Measurements from ENCODE around the gene RAB5B. TPM values are rescaled to one million over a fixed set of nuclear protein-coding genes. Genes with fewer than 3 reads are reported as not detected.
A peak's percentile ranks its signal among the peaks of the same experiment; 100 is the strongest.

RAB5B gene
- total and polyA plus RNA-seq, 4 donors: 58.4 to 126 (median 101) TPM

GRCh38 chr12:55935738-55936151 is 38.1 kb upstream of the RAB5B start:
- no peaks in the 10 kb centered on the region for H3K9me3 ChIP-seq (ENCODE audit: control insufficient read depth, low read length)
- DNase-seq (peak in 1 of 2 donors; percentile 87), ATAC-seq (ENCODE audit: low FRiP score) (peak; percentile 33)
- intact Hi-C loops (cut with DNase I): no loop called here
- peaks cover 2 to 4% of the 10 kb centered on the region in 2 donors for H3K4me1 ChIP-seq (ENCODE audit: control insufficient read depth in 1 of 2, insufficient read depth in 2 of 2, low read length in 2 of 2)
- H3K4me3 ChIP-seq (ENCODE audit: low read length in 2 of 2): no peak overlapping the region
- WGBS, 2 donors: 65% methylated on average over 26 of the region's 26 CpGs
- H3K27me3 ChIP-seq (ENCODE audit: control insufficient read depth in 1 of 2, insufficient read depth in 2 of 2, low read length in 1 of 2): no peaks in the 10 kb centered on the region
- no peak overlapping the region for H3K27ac ChIP-seq (ENCODE audit: low read depth in 1 of 2, low read length in 2 of 2)
- no peaks in the 10 kb centered on the region for H3K36me3 ChIP-seq (ENCODE audit: control insufficient read depth in 1 of 2, insufficient read depth in 2 of 2, low read length in 1 of 2)

GRCh38 chr12:55937981-55938380 is 35.9 kb upstream of the RAB5B start:
- Histone ChIP-seq H3K36me3 (ENCODE audit: control insufficient read depth in 1 of 2, insufficient read depth in 2 of 2, low read length in 1 of 2) (peaks cover 2 to 4% of the 10 kb centered on the region in 2 donors), H3K4me3 (ENCODE audit: low read length in 2 of 2) (no peak overlapping the region), H3K4me1 (ENCODE audit: control insufficient read depth in 1 of 2, insufficient read depth in 2 of 2, low read length in 2 of 2) (peaks cover 0 to 4% of the 10 kb centered on the region in 2 donors), H3K9me3 (ENCODE audit: control insufficient read depth, low read length) (no peaks in the 10 kb centered on the region), H3K27me3 (ENCODE audit: control insufficient read depth in 1 of 2, insufficient read depth in 2 of 2, low read length in 1 of 2) (no peaks in the 10 kb centered on the region), H3K27ac (ENCODE audit: low read depth in 1 of 2, low read length in 2 of 2) (no peak overlapping the region)
- ATAC-seq (ENCODE audit: low FRiP score) (no peak), DNase-seq (no peak)
- 86 to 87% methylated on average over 2 of the region's 2 CpGs for WGBS, 2 donors
- intact Hi-C loops (cut with DNase I): no loop called here

DNA sequence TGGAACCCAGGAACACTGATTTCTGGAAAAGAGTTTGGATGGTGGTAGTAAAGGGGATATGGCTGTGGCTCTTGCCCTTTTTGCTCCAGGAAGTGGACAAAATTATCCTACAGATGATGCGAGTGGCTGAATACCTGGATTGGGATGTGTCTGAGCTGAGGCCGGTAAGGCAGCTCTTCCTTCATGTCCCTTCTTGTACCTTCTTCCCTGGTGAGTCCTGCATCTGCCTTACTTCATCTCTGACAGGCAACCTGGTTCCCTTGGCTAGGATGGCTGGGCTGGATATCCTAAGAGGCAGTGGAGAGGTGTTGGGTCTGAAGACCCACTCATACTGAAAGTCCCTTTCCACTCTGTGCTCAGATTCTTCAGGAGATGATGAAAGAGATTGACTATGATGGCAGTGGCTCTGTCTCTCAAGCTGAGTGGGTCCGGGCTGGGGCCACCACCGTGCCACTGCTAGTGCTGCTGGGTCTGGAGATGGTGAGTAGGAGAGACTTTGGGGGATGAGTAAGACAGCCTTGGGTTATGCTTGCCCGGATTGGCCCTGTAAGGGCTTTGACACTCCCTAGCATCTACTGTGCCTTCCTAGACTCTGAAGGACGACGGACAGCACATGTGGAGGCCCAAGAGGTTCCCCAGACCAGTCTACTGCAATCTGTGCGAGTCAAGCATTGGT is 34.9 kb upstream of the RAB5B start:
- H3K27ac ChIP-seq (ENCODE audit: low read depth in 1 of 2, low read length in 2 of 2): no peak overlapping the region
- no peaks in the 10 kb centered on the region for H3K27me3 ChIP-seq (ENCODE audit: control insufficient read depth in 1 of 2, insufficient read depth in 2 of 2, low read length in 1 of 2)
- no peak overlapping the region for H3K4me3 ChIP-seq (ENCODE audit: low read length in 2 of 2)
- DNase-seq: peak in 1 of 2 donors; percentile 43
- no peak for ATAC-seq (ENCODE audit: low FRiP score)
- intact Hi-C loops (cut with DNase I): no loop called here
- no peaks in the 10 kb centered on the region for H3K4me1 ChIP-seq (ENCODE audit: control insufficient read depth in 1 of 2, insufficient read depth in 2 of 2, low read length in 2 of 2)
- WGBS, 2 donors: 87 to 90% methylated on average over 8 of the region's 8 CpGs
- peaks cover 2 to 4% of the 10 kb centered on the region in 2 donors for H3K36me3 ChIP-seq (ENCODE audit: control insufficient read depth in 1 of 2, insufficient read depth in 2 of 2, low read length in 1 of 2)
- H3K9me3 ChIP-seq (ENCODE audit: control insufficient read depth, low read length): no peaks in the 10 kb centered on the region

- H3K27ac ChIP-seq (ENCODE audit: low read depth in 1 of 2, low read length in 2 of 2): peak overlapping the region in 1 of 2 donors; percentile 15
- intact Hi-C loops (cut with DNase I): loop anchor here (2.0 to 10.0 kb wide), 3 partner anchors 198 to 285 kb away; partner anchors contain the start of gene GDF11 (in 1 of the 2)
Observed at GRCh38 chr12:55940065-55940732, 33.7 kb upstream of the RAB5B start.

GRCh38 chr12:55942055-55942454 is 31.8 kb upstream of the RAB5B start:
- Histone ChIP-seq H3K36me3 (ENCODE audit: control insufficient read depth in 1 of 2, insufficient read depth in 2 of 2, low read length in 1 of 2) (peaks cover 2 to 6% of the 10 kb centered on the region in 2 donors), H3K9me3 (ENCODE audit: control insufficient read depth, low read length) (no peaks in the 10 kb centered on the region), H3K27me3 (ENCODE audit: control insufficient read depth in 1 of 2, insufficient read depth in 2 of 2, low read length in 1 of 2) (no peaks in the 10 kb centered on the region), H3K4me3 (ENCODE audit: low read length in 2 of 2) (no peak overlapping the region), H3K27ac (ENCODE audit: low read depth in 1 of 2, low read length in 2 of 2) (no peak overlapping the region), H3K4me1 (ENCODE audit: control insufficient read depth in 1 of 2, insufficient read depth in 2 of 2, low read length in 2 of 2) (no peaks in the 10 kb centered on the region)
- ATAC-seq (ENCODE audit: low FRiP score): no peak
- intact Hi-C loops (cut with DNase I): loop anchor here in 1 of 2 donors (5.0 to 10.0 kb wide), 2 partner anchors 200 to 287 kb away; partner anchors contain the start of gene GDF11
- peak in 1 of 2 donors; percentile 34 for DNase-seq
- WGBS, 2 donors: 91 to 95% methylated on average over 4 of the region's 4 CpGs

More at GRCh38 chr12:55940065-55940732, 33.7 kb upstream of the RAB5B start:
- no peaks in the 10 kb centered on the region for H3K9me3 ChIP-seq (ENCODE audit: control insufficient read depth, low read length)
- DNase-seq: peak; percentile 88 to 91
- H3K27me3 ChIP-seq (ENCODE audit: control insufficient read depth in 1 of 2, insufficient read depth in 2 of 2, low read length in 1 of 2): no peaks in the 10 kb centered on the region
- WGBS, 2 donors: 11 to 13% methylated on average over 17 to 18 of the region's 18 CpGs
- peaks cover 2 to 6% of the 10 kb centered on the region in 2 donors for H3K36me3 ChIP-seq (ENCODE audit: control insufficient read depth in 1 of 2, insufficient read depth in 2 of 2, low read length in 1 of 2)
- no peaks in the 10 kb centered on the region for H3K4me1 ChIP-seq (ENCODE audit: control insufficient read depth in 1 of 2, insufficient read depth in 2 of 2, low read length in 2 of 2)
- no peak overlapping the region for H3K4me3 ChIP-seq (ENCODE audit: low read length in 2 of 2)
- peak; percentile 92 for ATAC-seq (ENCODE audit: low FRiP score)

DNA sequence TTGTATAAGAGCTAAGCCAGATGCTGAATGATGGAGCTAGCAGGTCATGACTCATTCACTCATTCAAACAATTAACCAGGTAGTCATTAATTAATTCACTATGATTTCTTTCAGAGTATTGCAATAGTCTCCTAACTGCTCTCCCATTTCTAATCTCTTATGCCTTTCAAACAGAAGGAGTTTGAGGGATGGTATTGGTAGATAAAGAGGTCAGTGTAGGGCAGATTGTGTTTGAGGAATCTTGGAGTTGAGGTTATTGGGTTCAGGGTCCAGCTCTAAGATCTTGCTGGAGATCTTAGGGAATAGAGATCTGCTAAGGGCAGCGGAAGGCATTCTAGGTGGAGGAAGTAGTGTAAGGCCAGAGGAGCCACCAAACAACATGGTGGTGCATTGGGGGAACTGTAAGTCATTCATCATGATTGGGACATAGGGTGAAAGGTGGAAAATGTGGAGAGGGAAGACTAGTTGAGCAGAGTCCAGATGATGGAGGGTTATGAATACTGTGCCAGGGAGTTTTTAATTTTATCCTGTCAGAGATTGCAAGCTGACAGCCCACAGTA is 31.2 kb upstream of the RAB5B start:
- DNase-seq: no peak
- Histone ChIP-seq H3K4me3 (ENCODE audit: low read length in 2 of 2) (no peak overlapping the region), H3K27ac (ENCODE audit: low read depth in 1 of 2, low read length in 2 of 2) (no peak overlapping the region), H3K36me3 (ENCODE audit: control insufficient read depth in 1 of 2, insufficient read depth in 2 of 2, low read length in 1 of 2) (peaks cover 2 to 6% of the 10 kb centered on the region in 2 donors), H3K9me3 (ENCODE audit: control insufficient read depth, low read length) (no peaks in the 10 kb centered on the region), H3K4me1 (ENCODE audit: control insufficient read depth in 1 of 2, insufficient read depth in 2 of 2, low read length in 2 of 2) (no peaks in the 10 kb centered on the region), H3K27me3 (ENCODE audit: control insufficient read depth in 1 of 2, insufficient read depth in 2 of 2, low read length in 1 of 2) (no peaks in the 10 kb centered on the region)
- 92 to 99% methylated on average over 1 of the region's 1 CpG for WGBS, 2 donors
- no peak for ATAC-seq (ENCODE audit: low FRiP score)
- intact Hi-C loops (cut with DNase I): loop anchor here in 1 of 2 donors (5.0 to 10.0 kb wide), 2 partner anchors 200 to 288 kb away; partner anchors contain the start of gene GDF11

DNA sequence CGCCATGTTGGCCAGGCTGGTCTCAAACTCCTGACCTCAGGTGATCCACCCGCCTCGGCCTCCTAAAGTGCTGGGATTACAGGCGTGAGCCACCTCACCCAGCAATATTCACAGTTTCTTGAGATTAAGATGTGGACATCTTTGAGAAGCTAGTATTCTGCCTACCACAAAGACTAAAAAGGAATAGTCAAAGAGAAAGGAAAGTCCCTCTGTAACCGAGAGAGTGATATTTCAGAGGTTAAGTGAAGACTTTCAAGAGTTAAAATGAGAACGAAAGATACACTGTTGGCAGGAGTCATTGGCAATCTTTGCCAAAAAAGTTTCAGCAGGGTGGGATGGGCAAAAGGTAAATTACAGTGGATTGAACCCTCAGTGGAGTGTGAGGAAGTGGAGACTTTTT is 27.3 kb upstream of the RAB5B start:
- peaks cover 6% of the 10 kb centered on the region in 2 donors for H3K36me3 ChIP-seq (ENCODE audit: control insufficient read depth in 1 of 2, insufficient read depth in 2 of 2, low read length in 1 of 2)
- H3K27me3 ChIP-seq (ENCODE audit: control insufficient read depth in 1 of 2, insufficient read depth in 2 of 2, low read length in 1 of 2): no peaks in the 10 kb centered on the region
- WGBS, 2 donors: 78 to 79% methylated on average over 6 of the region's 6 CpGs
- DNase-seq: no peak
- H3K27ac ChIP-seq (ENCODE audit: low read depth in 1 of 2, low read length in 2 of 2): no peak overlapping the region
- H3K4me3 ChIP-seq (ENCODE audit: low read length in 2 of 2): no peak overlapping the region
- H3K9me3 ChIP-seq (ENCODE audit: control insufficient read depth, low read length): no peaks in the 10 kb centered on the region
- intact Hi-C loops (cut with DNase I): loop anchor here in 1 of 2 donors (10.0 kb wide), 1 partner anchor 292 kb away; no protein-coding TSS in a partner anchor
- H3K4me1 ChIP-seq (ENCODE audit: control insufficient read depth in 1 of 2, insufficient read depth in 2 of 2, low read length in 2 of 2): no peaks in the 10 kb centered on the region
- ATAC-seq (ENCODE audit: low FRiP score): no peak

GRCh38 chr12:55955344-55955743 is 18.5 kb upstream of the RAB5B start:
- 65 to 68% methylated on average over 4 of the region's 4 CpGs for WGBS, 2 donors
- no peak overlapping the region for H3K27ac ChIP-seq (ENCODE audit: low read depth in 1 of 2, low read length in 2 of 2)
- peak; percentile 5 for ATAC-seq (ENCODE audit: low FRiP score)
- DNase-seq: no peak
- intact Hi-C loops (cut with DNase I): no loop called here
- H3K4me3 ChIP-seq (ENCODE audit: low read length in 2 of 2): no peak overlapping the region
- H3K36me3 ChIP-seq (ENCODE audit: control insufficient read depth in 1 of 2, insufficient read depth in 2 of 2, low read length in 1 of 2): peaks cover 0 to 7% of the 10 kb centered on the region in 2 donors
- no peaks in the 10 kb centered on the region for H3K9me3 ChIP-seq (ENCODE audit: control insufficient read depth, low read length)
- H3K27me3 ChIP-seq (ENCODE audit: control insufficient read depth in 1 of 2, insufficient read depth in 2 of 2, low read length in 1 of 2): no peaks in the 10 kb centered on the region
- H3K4me1 ChIP-seq (ENCODE audit: control insufficient read depth in 1 of 2, insufficient read depth in 2 of 2, low read length in 2 of 2): no peaks in the 10 kb centered on the region
